ENCODE measurements around the gene OR2T6. TPM values are rescaled to one million over a fixed set of nuclear protein-coding genes. Genes with fewer than 3 reads are reported as not detected.

OR2T6 gene
- total RNA-seq, 1 donor from 2014 or later: not detected

- intact Hi-C loops (cut with micrococcal nuclease): no loop called here
- ATAC-seq (ENCODE audit: low read depth) (no peak), DNase-seq (no peak)
- Mint-ChIP-seq H3K36me3 (ENCODE audit: low read depth) (no peaks in the 10 kb centered on the region), H3K9me3 (peaks cover 6% of the 10 kb centered on the region), H3K4me1 (no peaks in the 10 kb centered on the region), H3K27ac (no peak overlapping the region), H3K4me3 (no peak overlapping the region), H3K27me3 (peaks cover 18% of the 10 kb centered on the region)
- no peak for TF ChIP-seq CTCF (IDR thresholded peaks at IDR 0.05)
- POLR2A ChIA-PET: no interaction called here
- CTCF ChIA-PET: no interaction called here
Observed at GRCh38 chr1:248366609-248367008, 8.9 kb upstream of the OR2T6 start.

GRCh38 chr1:248372394-248372793 lies 3.2 kb upstream of the OR2T6 start:
- ChIA-PET CTCF (no interaction called here), POLR2A (no interaction called here)
- intact Hi-C loops (cut with micrococcal nuclease): no loop called here
- DNase-seq (no peak), ATAC-seq (ENCODE audit: low read depth) (no peak)
- no peak overlapping the region for H3K27ac Mint-ChIP-seq
- H3K36me3 Mint-ChIP-seq (ENCODE audit: low read depth): no peaks in the 10 kb centered on the region
- no peaks in the 10 kb centered on the region for H3K4me1 Mint-ChIP-seq
- H3K4me3 Mint-ChIP-seq: no peak overlapping the region
- no peak for TF ChIP-seq CTCF (IDR thresholded peaks at IDR 0.05)
- peaks cover 2% of the 10 kb centered on the region for H3K9me3 Mint-ChIP-seq
- H3K27me3 Mint-ChIP-seq: peaks cover 7% of the 10 kb centered on the region

GRCh38 chr1:248373761-248374160 lies 1.8 kb upstream of the OR2T6 start:
- intact Hi-C loops (cut with micrococcal nuclease): no loop called here
- POLR2A ChIA-PET: no interaction called here
- H3K9me3 Mint-ChIP-seq: peaks cover 2% of the 10 kb centered on the region
- TF ChIP-seq CTCF (IDR thresholded peaks at IDR 0.05): no peak
- no peak overlapping the region for H3K27ac Mint-ChIP-seq
- H3K4me1 Mint-ChIP-seq: no peaks in the 10 kb centered on the region
- H3K27me3 Mint-ChIP-seq: peaks cover 7% of the 10 kb centered on the region
- ATAC-seq (ENCODE audit: low read depth): no peak
- CTCF ChIA-PET: no interaction called here
- no peak for DNase-seq
- no peak overlapping the region for H3K4me3 Mint-ChIP-seq
- no peaks in the 10 kb centered on the region for H3K36me3 Mint-ChIP-seq (ENCODE audit: low read depth)

- DNase-seq: no peak
- no peak for TF ChIP-seq CTCF (IDR thresholded peaks at IDR 0.05)
- ChIA-PET POLR2A (no interaction called here), CTCF (no interaction called here)
- no peaks in the 10 kb centered on the region for H3K27me3 Mint-ChIP-seq
- H3K4me1 Mint-ChIP-seq: no peaks in the 10 kb centered on the region
- H3K9me3 Mint-ChIP-seq: no peaks in the 10 kb centered on the region
- H3K36me3 Mint-ChIP-seq (ENCODE audit: low read depth): no peaks in the 10 kb centered on the region
- no peak overlapping the region for H3K27ac Mint-ChIP-seq
- intact Hi-C loops (cut with micrococcal nuclease): no loop called here
- H3K4me3 Mint-ChIP-seq: no peak overlapping the region
- no peak for ATAC-seq (ENCODE audit: low read depth)
Observed at GRCh38 chr1:248376916-248377315, 1.4 kb downstream of the OR2T6 start.

- intact Hi-C loops (cut with micrococcal nuclease): no loop called here
- H3K4me3 Mint-ChIP-seq: no peak overlapping the region
- no peaks in the 10 kb centered on the region for H3K36me3 Mint-ChIP-seq (ENCODE audit: low read depth)
- DNase-seq: no peak
- H3K27ac Mint-ChIP-seq: no peak overlapping the region
- ATAC-seq (ENCODE audit: low read depth): no peak
- no peaks in the 10 kb centered on the region for H3K4me1 Mint-ChIP-seq
- no peaks in the 10 kb centered on the region for H3K27me3 Mint-ChIP-seq
- ChIA-PET POLR2A (no interaction called here), CTCF (no interaction called here)
- no peak for TF ChIP-seq CTCF (IDR thresholded peaks at IDR 0.05)
- H3K9me3 Mint-ChIP-seq: no peaks in the 10 kb centered on the region
Observed at GRCh38 chr1:248380854-248381253, 5.3 kb downstream of the OR2T6 start.

Measured in activated B cell treated with CpG ODN at 0.5 μM for 24 hours (primary cell).